ENCODE data around the gene RHBDF2. TPM values are rescaled to one million over a fixed set of nuclear protein-coding genes. Genes with fewer than 3 reads are reported as not detected.
A peak's percentile ranks its signal among the peaks of the same experiment; 100 is the strongest.

The RHBDF2 gene
- total RNA-seq, 1 experiment from 2014 or later: 19.7 TPM

DNA sequence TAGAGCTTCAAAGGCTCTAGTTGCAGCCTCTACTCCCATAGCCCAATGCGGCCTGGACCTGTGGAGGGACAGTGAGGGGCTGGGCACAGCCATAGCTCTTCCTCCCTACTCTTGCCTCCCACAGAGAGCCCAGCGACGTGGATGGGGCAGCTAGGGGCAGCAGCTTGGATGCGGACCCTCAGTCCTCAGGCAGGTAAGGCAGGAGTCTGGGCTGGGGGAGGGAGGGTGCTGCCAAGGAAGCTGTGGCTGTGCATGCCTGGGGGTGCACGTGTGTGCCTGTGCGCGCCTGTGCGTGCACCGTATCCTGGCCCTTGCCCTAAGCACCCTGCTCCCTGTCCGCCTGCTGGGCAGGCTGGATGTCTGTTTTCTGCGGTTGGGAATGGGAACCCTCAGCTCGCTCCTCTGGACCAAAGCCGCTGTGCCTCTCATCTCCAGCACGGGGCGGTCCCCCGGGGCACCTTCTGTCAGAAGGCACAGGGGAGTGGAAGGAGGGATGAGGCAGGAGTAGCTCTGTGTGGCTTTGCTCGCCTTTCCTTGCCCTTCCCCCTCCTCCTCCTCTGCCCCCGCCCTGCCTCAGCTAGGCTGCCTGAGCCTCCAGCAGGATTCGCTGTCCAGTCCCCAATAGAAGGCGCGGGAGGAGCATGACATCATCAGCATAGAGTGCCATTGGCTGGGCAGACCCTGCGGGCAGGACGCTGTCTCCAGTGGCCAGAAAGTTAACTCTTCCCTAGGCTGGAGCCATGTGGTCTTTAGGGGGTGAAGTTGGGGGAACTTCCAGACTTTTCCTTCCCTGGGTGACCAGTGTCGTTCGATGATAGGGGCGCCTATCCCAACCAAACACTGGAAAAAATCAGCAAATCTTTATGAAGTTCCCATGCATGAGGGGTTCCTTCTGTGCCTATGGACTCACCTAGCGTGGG lies 39.4 kb upstream of the RHBDF2 start:
- peak; percentile 100 for DNase-seq
- Histone ChIP-seq H2BK15ac (ENCODE audit: low read depth, low read length) (no peak overlapping the region), H3K4me2 (ENCODE audit: insufficient read depth, insufficient read length, low read length) (peak overlapping the region; percentile 51), H3K9me3 (ENCODE audit: control insufficient read depth, low read depth, low read length) (no peaks in the 10 kb centered on the region), H2AFZ (ENCODE audit: low read length) (no peak overlapping the region), H3K27me3 (ENCODE audit: insufficient read depth, low read length) (peaks cover 20% of the 10 kb centered on the region; the same call in 1 of the 2 replicates), H3K27ac (ENCODE audit: insufficient read length, low read depth, low read length) (no peak overlapping the region), H4K8ac (replicated peaks; ENCODE audit: insufficient read length, low read depth, low read length) (no peak overlapping the region), H3K23me2 (ENCODE audit: insufficient read length, low read depth, low read length, poor library complexity, severe bottlenecking) (peaks cover 11% of the 10 kb centered on the region), H3K79me1 (ENCODE audit: insufficient read depth, low read depth, low read length, poor library complexity, severe bottlenecking) (no peaks in the 10 kb centered on the region), H3K14ac (ENCODE audit: insufficient read depth, low read length) (no peak overlapping the region), H2BK5ac (ENCODE audit: insufficient read length, low read length) (no peak overlapping the region), H3K18ac (ENCODE audit: insufficient read length, low read depth, low read length) (no peak overlapping the region), H2BK120ac (ENCODE audit: low read depth, low read length, poor library complexity, severe bottlenecking) (no peak overlapping the region), H2BK12ac (ENCODE audit: insufficient read length, low read depth, low read length) (no peak overlapping the region), H4K91ac (ENCODE audit: insufficient read length, low read depth, low read length) (no peak overlapping the region), H4K5ac (ENCODE audit: insufficient read length, low read depth, low read length) (no peak overlapping the region), H3K23ac (ENCODE audit: insufficient read length, low read depth, low read length) (no peak overlapping the region), H3K4ac (ENCODE audit: low read depth, low read length) (no peak overlapping the region), H4K20me1 (ENCODE audit: control insufficient read depth, insufficient read depth, insufficient read length) (peaks cover 4% of the 10 kb centered on the region), H3K79me2 (ENCODE audit: insufficient read depth, low read length) (no peaks in the 10 kb centered on the region), H3T11ph (ENCODE audit: low read length) (no peak overlapping the region), H3K56ac (ENCODE audit: insufficient read length, low read depth, low read length) (no peak overlapping the region), H3K4me1 (ENCODE audit: insufficient read depth, low read length) (peaks cover 2% of the 10 kb centered on the region; the same call in 1 of the 2 replicates), H2AK5ac (ENCODE audit: insufficient read length, low read length) (no peak overlapping the region), H3K9ac (ENCODE audit: extremely low read depth, insufficient read length, low read length) (no peak overlapping the region), H2BK20ac (ENCODE audit: low read depth, low read length, poor library complexity, severe bottlenecking) (no peak overlapping the region)
- TF ChIP-seq, protein P1, sequence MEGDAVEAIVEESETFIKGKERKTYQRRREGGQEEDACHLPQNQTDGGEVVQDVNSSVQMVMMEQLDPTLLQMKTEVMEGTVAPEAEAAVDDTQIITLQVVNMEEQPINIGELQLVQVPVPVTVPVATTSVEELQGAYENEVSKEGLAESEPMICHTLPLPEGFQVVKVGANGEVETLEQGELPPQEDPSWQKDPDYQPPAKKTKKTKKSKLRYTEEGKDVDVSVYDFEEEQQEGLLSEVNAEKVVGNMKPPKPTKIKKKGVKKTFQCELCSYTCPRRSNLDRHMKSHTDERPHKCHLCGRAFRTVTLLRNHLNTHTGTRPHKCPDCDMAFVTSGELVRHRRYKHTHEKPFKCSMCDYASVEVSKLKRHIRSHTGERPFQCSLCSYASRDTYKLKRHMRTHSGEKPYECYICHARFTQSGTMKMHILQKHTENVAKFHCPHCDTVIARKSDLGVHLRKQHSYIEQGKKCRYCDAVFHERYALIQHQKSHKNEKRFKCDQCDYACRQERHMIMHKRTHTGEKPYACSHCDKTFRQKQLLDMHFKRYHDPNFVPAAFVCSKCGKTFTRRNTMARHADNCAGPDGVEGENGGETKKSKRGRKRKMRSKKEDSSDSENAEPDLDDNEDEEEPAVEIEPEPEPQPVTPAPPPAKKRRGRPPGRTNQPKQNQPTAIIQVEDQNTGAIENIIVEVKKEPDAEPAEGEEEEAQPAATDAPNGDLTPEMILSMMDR (conservative IDR thresholded peaks at IDR 0.05): no peak
- Mint-ChIP-seq H3K9me3 (no peaks in the 10 kb centered on the region), H3K27me3 (ENCODE audit: low read depth) (peaks cover 55% of the 10 kb centered on the region), H3K36me3 (ENCODE audit: insufficient read depth in 1 of 3, low read depth in 3 of 3) (no peaks in the 10 kb centered on the region), H3K4me1 (peaks cover 31 to 47% of the 10 kb centered on the region in 2 experiments), H3K27ac (peak overlapping the region in 1 of 3 experiments; percentile 68; a peak in 1 of 7 replicates), H3K4me3 (peak overlapping the region; percentile 63 to 79)
- no CpG with 5 or more reads among the region's 27 CpGs for WGBS (ENCODE audit: extremely low coverage, insufficient read length, low lambda C conversion rate)

All from H9 (cell line).